ENCODE results near the gene TSPEAR. TPM values are rescaled to one million over a fixed set of nuclear protein-coding genes. Genes with fewer than 3 reads are reported as not detected.

The TSPEAR gene
- total and polyA plus RNA-seq, 11 donors: 0.01 to 2.6 (median 0.71) TPM; not detected in 2

GRCh38 chr21:44732956-44733355 is 21.6 kb upstream of the TSPEAR start:
- TF ChIP-seq CTCF (IDR thresholded peaks at IDR 0.05) (no peak), POLR2A (IDR thresholded peaks at IDR 0.05) (no peak)
- intact Hi-C loops (cut with DNase I): loop anchor here in 1 of 10 donors (10.0 kb wide), 1 partner anchor 218 kb away; no protein-coding TSS in a partner anchor
- no peaks in the 10 kb centered on the region for H3K36me3 ChIP-seq
- no peaks in the 10 kb centered on the region for H3K4me1 ChIP-seq
- no peak overlapping the region for H3K27ac ChIP-seq
- peaks cover 0 to 24% (median 10%) of the 10 kb centered on the region in 12 donors for H3K9me3 ChIP-seq
- peaks cover 0 to 9% (median 0%) of the 10 kb centered on the region in 9 donors for H3K27me3 ChIP-seq
- H3K4me3 ChIP-seq: no peak overlapping the region
- WGBS, 4 donors: 75 to 92% (median 82%) methylated on average over 7 to 11 of the region's 11 CpGs
- no peak for ATAC-seq
- DNase-seq: no peak

- H3K4me3 ChIP-seq: no peak overlapping the region
Observed at GRCh38 chr21:44732263-44732662, 20.9 kb upstream of the TSPEAR start.

GRCh38 chr21:44730951-44731579 is 19.7 kb upstream of the TSPEAR start:
- no peaks in the 10 kb centered on the region for H3K4me1 ChIP-seq
- TF ChIP-seq CTCF (IDR thresholded peaks at IDR 0.05) (no peak), POLR2A (IDR thresholded peaks at IDR 0.05) (no peak)
- no peak for DNase-seq
- 58 to 64% (median 60%) methylated on average over 9 of the region's 9 CpGs for WGBS, 4 donors
- H3K9me3 ChIP-seq: peaks cover 0 to 6% (median 0%) of the 10 kb centered on the region in 12 donors
- peaks cover 0 to 21% (median 0%) of the 10 kb centered on the region in 9 donors for H3K27me3 ChIP-seq
- no peak for ATAC-seq
- no peaks in the 10 kb centered on the region for H3K36me3 ChIP-seq
- H3K27ac ChIP-seq: no peak overlapping the region
- H3K4me3 ChIP-seq: no peak overlapping the region
- intact Hi-C loops (cut with DNase I): loop anchor here in 1 of 10 donors (10.0 kb wide), 1 partner anchor 216 kb away; no protein-coding TSS in a partner anchor

More at GRCh38 chr21:44732263-44732662, 20.9 kb upstream of the TSPEAR start:
- H3K27ac ChIP-seq: no peak overlapping the region
- H3K9me3 ChIP-seq: peaks cover 0 to 17% (median 6%) of the 10 kb centered on the region in 12 donors
- ATAC-seq: no peak
- no peak for TF ChIP-seq CTCF (IDR thresholded peaks at IDR 0.05)
- TF ChIP-seq POLR2A (IDR thresholded peaks at IDR 0.05): no peak
- H3K27me3 ChIP-seq: peaks cover 0 to 13% (median 0%) of the 10 kb centered on the region in 9 donors
- no peak for DNase-seq
- WGBS, 4 donors: 91 to 94% (median 93%) methylated on average over 10 of the region's 10 CpGs
- intact Hi-C loops (cut with DNase I): loop anchor here in 1 of 10 donors (10.0 kb wide), 1 partner anchor 217 kb away; no protein-coding TSS in a partner anchor
- no peaks in the 10 kb centered on the region for H3K36me3 ChIP-seq
- H3K4me1 ChIP-seq: no peaks in the 10 kb centered on the region

GRCh38 chr21:44730028-44730395 is 18.6 kb upstream of the TSPEAR start:
- Histone ChIP-seq H3K27me3 (peaks cover 0 to 29% (median under 1%) of the 10 kb centered on the region in 9 donors), H3K4me3 (no peak overlapping the region), H3K27ac (no peak overlapping the region), H3K4me1 (no peaks in the 10 kb centered on the region), H3K36me3 (no peaks in the 10 kb centered on the region), H3K9me3 (no peaks in the 10 kb centered on the region)
- TF ChIP-seq POLR2A (IDR thresholded peaks at IDR 0.05) (no peak), CTCF (IDR thresholded peaks at IDR 0.05) (no peak)
- WGBS, 4 donors: 90 to 94% (median 91%) methylated on average over 7 of the region's 7 CpGs
- intact Hi-C loops (cut with DNase I): loop anchor here in 1 of 10 donors (10.0 kb wide), 1 partner anchor 215 kb away; no protein-coding TSS in a partner anchor
- no peak for DNase-seq
- ATAC-seq: no peak
